Fibroblast of lung (primary cell): ENCODE measurements around the gene CCL25. TPM values are rescaled to one million over a fixed set of nuclear protein-coding genes. Genes with fewer than 3 reads are reported as not detected.

ENCODE experiments used
- DNase-seq, 2 donors: peaks; one replicate each; pipeline versions ENCODE4 v3.0.0 to v3.0.0-alpha.2; 2010; ENCODE audit warnings: low read depth in 2 of 2
- H2AFZ ChIP-seq: 2 replicates; pipeline ENCODE4 v1.5.1; 2012; ENCODE audit warnings: low read length, control low read depth, inconsistent platforms
- H3K27ac ChIP-seq: 2 replicates; pipeline ENCODE4 v1.5.1; 2011; ENCODE audit warnings: low read length, control low read depth; ENCODE audit not compliant: insufficient read depth
- H3K27me3 ChIP-seq: 2 replicates; pipeline ENCODE4 v1.5.1; 2011; ENCODE audit warnings: mild to moderate bottlenecking, low read length; ENCODE audit not compliant: control insufficient read depth, insufficient read depth
- H3K36me3 ChIP-seq: 2 replicates; pipeline ENCODE4 v1.5.1; 2011; ENCODE audit warnings: low read length; ENCODE audit not compliant: control insufficient read depth, insufficient read depth
- H3K4me1 ChIP-seq: 2 replicates; pipeline ENCODE4 v1.5.1; 2011; ENCODE audit warnings: low read length; ENCODE audit not compliant: control insufficient read depth, insufficient read depth; ENCODE audit errors: extremely low read depth
- H3K4me2 ChIP-seq: 2 replicates; pipeline ENCODE4 v1.5.1; 2011; ENCODE audit warnings: low read length, control low read depth; ENCODE audit not compliant: insufficient read depth; ENCODE audit errors: extremely low read depth
- H3K4me3 ChIP-seq, 4 experiments: fragments of 200-600 bp in 1 of 4; sonication (generic) in 1 of 4; replicated peaks in 1 of 4; 2 replicates each; pipeline ENCODE4 v1.5.1; 2011 to 2016; ENCODE audit warnings: low read length in 4 of 4, low read depth in 3 of 4, mild to moderate bottlenecking in 3 of 4, control low read depth in 2 of 4, inconsistent platforms in 1 of 4, mixed read lengths in 1 of 4; ENCODE audit not compliant: insufficient read depth in 1 of 4; ENCODE audit errors: control extremely low read depth in 1 of 4
- H3K79me2 ChIP-seq: 2 replicates; pipeline ENCODE4 v1.5.1; 2012; ENCODE audit warnings: mild to moderate bottlenecking, low read length, inconsistent platforms; ENCODE audit not compliant: control insufficient read depth, insufficient read depth
- H3K9ac ChIP-seq: 2 replicates; pipeline ENCODE4 v1.5.1; 2011; ENCODE audit warnings: mild to moderate bottlenecking, low read length, control low read depth; ENCODE audit not compliant: insufficient read depth
- H3K9me3 ChIP-seq: 2 replicates; pipeline ENCODE4 v1.5.1; 2012; ENCODE audit warnings: low read depth, low read length; ENCODE audit not compliant: control insufficient read depth, insufficient read depth
- H4K20me1 ChIP-seq: 2 replicates; pipeline ENCODE4 v1.5.1; 2011; ENCODE audit warnings: low read length; ENCODE audit not compliant: control insufficient read depth, insufficient read depth; ENCODE audit errors: extremely low read depth
- EZH2 ChIP-seq: IDR thresholded peaks from 2 replicates; pipeline ENCODE4 v1.5.1; 2012; ENCODE audit warnings: low read length, control low read depth, mild to moderate bottlenecking; ENCODE audit errors: missing control alignments
- polyA plus RNA-seq, 2 donors: library from polyadenylated mRNA; depleted of rRNA in 1 of 2; stranded (reverse) in 1 of 2; unstranded in 1 of 2; fragments of >200 nt; gene quantifications; 2 replicates each; pipeline ENCODE4 v1.2.1, GENCODE V29; 2011 to 2012; ENCODE audit warnings: missing spikeins in 1 of 2
- total RNA-seq: library from RNA; depleted of rRNA; stranded (reverse); fragments of >200 nt; gene quantifications from 2 replicates; pipeline ENCODE4 v1.2.1, GENCODE V29; 2014
- TF ChIP-seq, protein P1 (sequence below), 2 donors: IDR thresholded peaks in 1 of 2; conservative IDR thresholded peaks in 1 of 2; 1 replicate in 1 of 2; 2 replicates in 1 of 2; pipeline ENCODE4 v1.5.1; 2011 to 2012; ENCODE audit warnings: low read length in 2 of 2, control low read depth in 1 of 2, inconsistent platforms in 1 of 2, low read depth in 1 of 2, mild to moderate bottlenecking in 1 of 2

CCL25 gene
- total and polyA plus RNA-seq, 2 donors (not counting 1 experiment from before 2014, with no cell fraction given), result not detected

DNA sequence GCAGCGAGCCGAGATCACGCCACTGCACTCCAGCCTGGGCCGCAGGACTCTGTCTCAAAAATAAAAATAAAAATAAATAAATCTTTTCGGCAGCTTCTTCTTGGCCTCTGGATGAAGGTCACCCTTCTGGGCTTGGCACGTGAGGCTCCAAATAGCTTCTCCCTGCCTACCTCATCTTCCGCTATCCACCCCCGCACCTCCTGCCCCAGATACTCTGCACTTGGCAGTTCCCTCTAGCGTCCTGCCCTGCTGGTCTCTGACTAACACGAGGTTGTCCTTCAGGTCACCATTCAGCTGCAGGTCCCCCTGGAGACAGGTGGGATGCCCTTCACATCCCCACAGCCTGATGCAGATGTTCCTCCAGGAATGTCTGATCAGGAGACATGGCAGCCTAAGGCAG, 8.5 kb upstream of the CCL25 start:
- no peaks in the 10 kb centered on the region for H3K9me3 ChIP-seq
- TF ChIP-seq, protein P1, sequence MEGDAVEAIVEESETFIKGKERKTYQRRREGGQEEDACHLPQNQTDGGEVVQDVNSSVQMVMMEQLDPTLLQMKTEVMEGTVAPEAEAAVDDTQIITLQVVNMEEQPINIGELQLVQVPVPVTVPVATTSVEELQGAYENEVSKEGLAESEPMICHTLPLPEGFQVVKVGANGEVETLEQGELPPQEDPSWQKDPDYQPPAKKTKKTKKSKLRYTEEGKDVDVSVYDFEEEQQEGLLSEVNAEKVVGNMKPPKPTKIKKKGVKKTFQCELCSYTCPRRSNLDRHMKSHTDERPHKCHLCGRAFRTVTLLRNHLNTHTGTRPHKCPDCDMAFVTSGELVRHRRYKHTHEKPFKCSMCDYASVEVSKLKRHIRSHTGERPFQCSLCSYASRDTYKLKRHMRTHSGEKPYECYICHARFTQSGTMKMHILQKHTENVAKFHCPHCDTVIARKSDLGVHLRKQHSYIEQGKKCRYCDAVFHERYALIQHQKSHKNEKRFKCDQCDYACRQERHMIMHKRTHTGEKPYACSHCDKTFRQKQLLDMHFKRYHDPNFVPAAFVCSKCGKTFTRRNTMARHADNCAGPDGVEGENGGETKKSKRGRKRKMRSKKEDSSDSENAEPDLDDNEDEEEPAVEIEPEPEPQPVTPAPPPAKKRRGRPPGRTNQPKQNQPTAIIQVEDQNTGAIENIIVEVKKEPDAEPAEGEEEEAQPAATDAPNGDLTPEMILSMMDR (conservative IDR thresholded peaks at IDR 0.05 in 1 of 2, IDR thresholded peaks at IDR 0.05 in 1 of 2; ENCODE audit: low read depth in 1 of 2, low read length in 2 of 2), result no peak
- TF ChIP-seq EZH2, result no peak
- no peak overlapping the region for H2AFZ ChIP-seq
- H3K9ac ChIP-seq, result no peak overlapping the region
- H3K4me3 ChIP-seq, result no peak overlapping the region
- no peaks in the 10 kb centered on the region for H3K4me1 ChIP-seq
- no peak for DNase-seq
- no peaks in the 10 kb centered on the region for H3K79me2 ChIP-seq
- no peak overlapping the region for H3K27ac ChIP-seq
- H3K36me3 ChIP-seq, result no peaks in the 10 kb centered on the region
- H3K4me2 ChIP-seq, result no peak overlapping the region
- H3K27me3 ChIP-seq, result no peaks in the 10 kb centered on the region
- H4K20me1 ChIP-seq, result no peaks in the 10 kb centered on the region

DNA sequence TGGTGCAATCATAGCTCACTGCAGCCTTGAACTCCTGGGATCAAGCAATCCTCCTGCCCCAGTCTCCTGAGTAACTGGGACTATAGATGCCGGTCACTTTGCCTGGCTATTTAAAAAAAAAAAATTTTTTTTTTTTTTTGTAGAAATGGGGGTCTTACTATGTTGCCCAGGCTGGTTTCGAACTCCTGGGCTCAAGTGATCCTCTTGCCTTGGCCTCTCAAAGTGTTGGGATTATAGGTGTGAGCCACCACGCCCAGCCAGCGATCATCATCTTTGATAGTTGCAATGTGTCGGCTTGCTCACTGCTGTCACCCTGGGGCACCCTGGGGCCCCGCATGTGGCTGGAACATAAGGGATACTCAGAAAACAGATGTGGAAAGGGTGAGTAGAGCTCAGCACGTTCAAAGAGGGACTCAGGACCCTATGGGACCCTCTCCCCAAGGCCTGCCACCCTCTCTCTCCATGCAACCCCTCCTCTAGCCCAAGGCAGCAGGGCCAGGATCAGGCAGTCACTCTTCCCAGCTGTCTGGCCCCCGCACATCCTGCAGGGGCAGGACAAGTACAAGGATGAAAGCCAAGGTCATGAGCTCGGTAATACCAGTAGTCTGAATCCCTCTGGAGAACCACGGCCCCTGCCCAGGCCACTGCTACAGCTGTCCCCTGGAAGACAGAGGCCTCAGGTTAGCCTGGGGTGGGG, 6.5 kb upstream of the CCL25 start:
- DNase-seq, result no peak
- no peaks in the 10 kb centered on the region for H3K79me2 ChIP-seq
- H3K36me3 ChIP-seq, result no peaks in the 10 kb centered on the region
- H3K4me3 ChIP-seq, result no peak overlapping the region
- H3K4me2 ChIP-seq, result no peak overlapping the region
- H2AFZ ChIP-seq, result no peak overlapping the region
- H4K20me1 ChIP-seq, result no peaks in the 10 kb centered on the region
- H3K4me1 ChIP-seq, result no peaks in the 10 kb centered on the region
- H3K27me3 ChIP-seq, result no peaks in the 10 kb centered on the region
- H3K27ac ChIP-seq, result no peak overlapping the region
- TF ChIP-seq, protein P1 (conservative IDR thresholded peaks at IDR 0.05 in 1 of 2, IDR thresholded peaks at IDR 0.05 in 1 of 2; ENCODE audit: low read depth in 1 of 2, low read length in 2 of 2), result no peak
- no peak for TF ChIP-seq EZH2
- H3K9me3 ChIP-seq, result no peaks in the 10 kb centered on the region
- no peak overlapping the region for H3K9ac ChIP-seq

- no peak overlapping the region for H3K9ac ChIP-seq
- H3K27me3 ChIP-seq, result no peaks in the 10 kb centered on the region
- H3K27ac ChIP-seq, result no peak overlapping the region
- H2AFZ ChIP-seq, result no peak overlapping the region
- no peak for DNase-seq
- H3K4me1 ChIP-seq, result no peaks in the 10 kb centered on the region
- TF ChIP-seq, protein P1 (conservative IDR thresholded peaks at IDR 0.05 in 1 of 2, IDR thresholded peaks at IDR 0.05 in 1 of 2; ENCODE audit: low read depth in 1 of 2, low read length in 2 of 2), result no peak
- no peak for TF ChIP-seq EZH2
- no peak overlapping the region for H3K4me2 ChIP-seq
- H4K20me1 ChIP-seq, result no peaks in the 10 kb centered on the region
- no peaks in the 10 kb centered on the region for H3K9me3 ChIP-seq
- H3K36me3 ChIP-seq, result no peaks in the 10 kb centered on the region
- no peaks in the 10 kb centered on the region for H3K79me2 ChIP-seq
- no peak overlapping the region for H3K4me3 ChIP-seq
Measured at GRCh38 chr19:8046569-8047165, 5.9 kb upstream of the CCL25 start.
